Breast epithelium (tissue), 3 donors: ENCODE measurements around the gene BTG1.

Experiments used
- POLR2A ChIP-seq: fragments of 450-650 bp; IDR thresholded peaks from one replicate; pipeline ENCODE4 v1.6.1; 2016; ENCODE audit warnings: antibody characterized with exemption, mild to moderate bottlenecking, moderate library complexity
- TF ChIP-seq, protein P1 (sequence below), 3 donors: fragments of 450-650 bp; IDR thresholded peaks; one replicate each; pipeline ENCODE4 v1.5.1; 2016 to 2017; ENCODE audit warnings: antibody characterized with exemption in 3 of 3, mild to moderate bottlenecking in 3 of 3, moderate library complexity in 3 of 3

DNA sequence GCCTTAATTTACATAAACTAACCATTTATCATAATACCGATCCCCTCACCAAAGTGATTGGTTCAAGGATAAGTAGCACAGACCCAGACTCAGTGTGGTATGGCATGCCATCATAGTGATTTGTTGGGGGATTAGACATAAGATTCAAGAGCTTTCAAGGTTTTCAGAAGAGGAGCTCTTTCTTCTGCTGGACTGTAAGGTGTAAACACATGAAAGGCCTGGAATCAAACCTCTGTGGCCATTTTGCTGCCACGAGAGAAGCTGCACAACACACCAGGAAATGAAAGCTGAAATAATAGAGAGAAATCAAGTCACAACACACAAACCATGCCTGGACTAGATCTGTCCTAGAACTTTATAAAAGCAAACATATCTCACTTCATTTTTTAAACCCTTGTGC is 30.8 kb downstream of the BTG1 start:
- TF ChIP-seq, protein P1, sequence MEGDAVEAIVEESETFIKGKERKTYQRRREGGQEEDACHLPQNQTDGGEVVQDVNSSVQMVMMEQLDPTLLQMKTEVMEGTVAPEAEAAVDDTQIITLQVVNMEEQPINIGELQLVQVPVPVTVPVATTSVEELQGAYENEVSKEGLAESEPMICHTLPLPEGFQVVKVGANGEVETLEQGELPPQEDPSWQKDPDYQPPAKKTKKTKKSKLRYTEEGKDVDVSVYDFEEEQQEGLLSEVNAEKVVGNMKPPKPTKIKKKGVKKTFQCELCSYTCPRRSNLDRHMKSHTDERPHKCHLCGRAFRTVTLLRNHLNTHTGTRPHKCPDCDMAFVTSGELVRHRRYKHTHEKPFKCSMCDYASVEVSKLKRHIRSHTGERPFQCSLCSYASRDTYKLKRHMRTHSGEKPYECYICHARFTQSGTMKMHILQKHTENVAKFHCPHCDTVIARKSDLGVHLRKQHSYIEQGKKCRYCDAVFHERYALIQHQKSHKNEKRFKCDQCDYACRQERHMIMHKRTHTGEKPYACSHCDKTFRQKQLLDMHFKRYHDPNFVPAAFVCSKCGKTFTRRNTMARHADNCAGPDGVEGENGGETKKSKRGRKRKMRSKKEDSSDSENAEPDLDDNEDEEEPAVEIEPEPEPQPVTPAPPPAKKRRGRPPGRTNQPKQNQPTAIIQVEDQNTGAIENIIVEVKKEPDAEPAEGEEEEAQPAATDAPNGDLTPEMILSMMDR (IDR thresholded peaks at IDR 0.05): no peak
- TF ChIP-seq POLR2A: no peak
